Activated gamma-delta T cell treated with Interleukin-2 at 50 U/mL for 16 hours (primary cell): ENCODE measurements around the gene ADGRG3.
"Not testable (repeated sequence)": the region's sequence is repeated elsewhere in the genome, so short reads cannot be mapped to it uniquely, and the experiment has no call there.

Experiments used
- DNase-seq: peaks from one replicate; pipeline ENCODE4 v3.0.0-alpha.2; 2020

The ADGRG3 gene

DNA sequence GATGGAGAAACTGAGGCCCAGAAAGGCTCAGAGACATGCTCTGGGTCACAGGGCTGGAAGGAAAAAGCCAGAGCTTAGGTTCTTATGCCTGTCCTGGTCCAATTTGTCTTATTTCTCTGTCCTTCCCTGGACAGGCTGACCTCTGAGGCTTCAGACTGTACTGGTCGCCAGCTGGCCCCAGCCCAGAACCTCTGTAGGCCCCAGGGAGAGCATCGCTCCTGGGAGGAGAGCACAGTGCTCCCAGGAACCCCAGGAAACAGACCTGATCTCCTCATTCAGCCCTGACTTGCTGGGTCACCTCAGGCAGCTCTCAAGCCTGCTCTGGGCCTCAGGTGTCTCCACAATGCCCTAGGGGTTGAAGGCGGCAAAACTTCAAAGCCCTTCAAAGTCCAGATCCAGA is 31.4 kb downstream of the ADGRG3 start:
- DNase-seq: no peak

DNA sequence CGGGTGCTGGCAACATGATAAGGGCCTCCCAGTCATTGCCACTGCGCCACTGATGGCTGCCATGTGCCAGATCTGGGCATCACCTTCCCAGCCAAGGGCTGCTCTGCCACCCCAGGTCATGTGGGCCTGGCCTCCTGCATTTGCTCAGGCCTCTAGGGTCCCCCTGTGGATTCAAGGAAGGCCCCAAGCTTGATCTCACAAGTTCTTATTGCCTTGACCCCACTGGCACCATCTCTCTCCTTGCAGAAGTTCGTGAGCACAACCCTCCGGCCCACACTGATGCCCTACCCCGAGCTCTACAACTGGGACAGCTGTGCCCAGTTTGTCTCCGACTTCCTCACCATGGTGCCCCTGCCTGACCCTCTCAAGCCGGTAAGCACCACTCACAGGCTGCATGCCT is 31.8 kb downstream of the ADGRG3 start:
- no peak for DNase-seq

DNA sequence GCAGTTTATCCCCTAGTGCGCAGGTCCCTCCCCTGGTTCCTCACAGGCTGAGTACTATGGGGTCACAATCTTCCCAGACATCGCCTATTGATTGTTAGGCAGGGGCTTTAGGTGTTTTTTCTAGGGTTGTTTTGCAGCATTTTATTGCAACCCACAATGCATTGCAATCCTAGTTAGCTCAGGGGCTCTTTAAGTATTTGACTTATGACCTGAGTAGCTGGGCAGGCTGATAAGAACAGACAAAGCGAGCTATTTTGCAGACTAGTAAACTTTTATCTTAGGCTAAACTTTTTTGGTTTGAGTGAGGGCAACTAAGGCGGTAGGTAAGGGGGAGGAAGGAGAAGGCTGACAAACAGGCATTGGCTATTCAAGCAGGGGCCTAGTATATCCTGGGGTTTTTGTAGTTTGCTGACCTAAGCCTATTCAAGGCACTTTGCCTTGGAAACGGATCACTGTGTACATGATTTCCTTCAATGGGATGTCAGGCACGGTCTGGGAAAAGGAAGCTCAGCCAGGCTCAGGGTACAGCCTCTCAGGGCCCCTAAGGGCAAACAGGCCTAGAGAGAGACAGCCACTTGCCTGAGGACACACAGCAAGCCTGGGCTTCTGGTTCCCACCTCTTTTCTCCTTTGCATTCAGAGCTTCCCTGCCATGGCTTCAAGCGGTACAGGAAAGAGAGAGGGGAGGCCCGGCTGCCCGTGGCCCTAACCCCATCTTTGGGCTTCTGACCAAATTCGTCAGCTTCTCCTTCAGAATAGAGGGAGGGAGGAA is 32.9 kb downstream of the ADGRG3 start:
- no peak for DNase-seq

DNA sequence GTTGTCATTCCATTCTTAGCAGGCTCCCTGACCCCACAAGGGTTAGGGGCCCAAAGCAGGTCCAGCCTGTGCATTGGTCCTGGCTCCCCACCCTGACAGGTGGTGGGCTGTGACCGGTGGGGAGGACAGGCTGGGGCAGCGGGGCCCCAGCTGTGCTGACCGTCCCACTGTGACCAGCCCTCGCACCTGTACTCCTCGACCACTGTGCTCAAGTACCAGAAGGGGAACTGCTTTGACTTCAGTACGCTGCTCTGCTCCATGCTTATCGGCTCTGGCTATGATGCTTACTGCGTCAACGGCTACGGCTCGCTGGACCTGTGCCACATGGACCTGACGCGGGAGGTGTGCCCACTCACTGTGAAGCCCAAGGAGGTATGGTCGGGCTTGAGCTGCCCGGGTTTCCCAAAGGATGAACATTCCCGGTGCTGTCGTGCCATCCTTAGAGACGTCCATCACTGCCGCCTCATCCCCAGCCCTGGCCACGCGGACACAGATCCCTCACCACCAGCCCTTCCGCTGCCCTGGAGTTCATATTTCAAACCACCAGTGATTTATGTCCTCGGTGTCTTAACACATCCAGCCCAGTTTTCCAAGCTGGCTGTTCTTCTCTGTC is 33.8 kb downstream of the ADGRG3 start:
- DNase-seq: no peak

DNA sequence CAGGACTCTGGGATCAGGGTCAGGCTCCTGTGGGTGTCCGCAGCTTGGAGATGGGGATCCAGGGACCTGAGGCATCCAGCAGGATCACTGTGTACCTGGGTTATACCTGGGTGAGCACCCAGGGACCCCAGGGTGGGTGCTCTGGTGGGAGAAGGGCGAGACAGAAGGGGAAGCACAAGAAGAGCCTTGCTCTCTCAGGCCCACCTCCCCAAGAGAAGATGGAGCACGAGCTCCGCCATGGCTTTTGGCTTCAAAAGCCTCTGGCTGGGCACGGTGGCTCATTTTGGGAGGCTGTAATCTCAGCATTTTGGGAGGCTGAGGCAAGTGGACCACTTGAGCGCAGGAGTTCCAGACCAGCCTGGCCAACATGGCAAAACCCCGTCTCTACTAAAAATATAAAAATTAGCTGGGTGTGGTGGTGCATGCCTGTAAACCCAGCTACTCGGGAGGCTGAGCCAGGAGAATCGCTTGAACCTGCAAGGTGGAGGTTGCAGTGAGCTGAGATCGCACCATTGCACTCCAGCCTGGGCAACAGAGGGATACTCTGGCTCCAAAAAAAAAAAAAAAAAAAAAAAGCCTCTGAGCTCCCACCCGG is 35.4 kb downstream of the ADGRG3 start:
- DNase-seq: no peak

DNA sequence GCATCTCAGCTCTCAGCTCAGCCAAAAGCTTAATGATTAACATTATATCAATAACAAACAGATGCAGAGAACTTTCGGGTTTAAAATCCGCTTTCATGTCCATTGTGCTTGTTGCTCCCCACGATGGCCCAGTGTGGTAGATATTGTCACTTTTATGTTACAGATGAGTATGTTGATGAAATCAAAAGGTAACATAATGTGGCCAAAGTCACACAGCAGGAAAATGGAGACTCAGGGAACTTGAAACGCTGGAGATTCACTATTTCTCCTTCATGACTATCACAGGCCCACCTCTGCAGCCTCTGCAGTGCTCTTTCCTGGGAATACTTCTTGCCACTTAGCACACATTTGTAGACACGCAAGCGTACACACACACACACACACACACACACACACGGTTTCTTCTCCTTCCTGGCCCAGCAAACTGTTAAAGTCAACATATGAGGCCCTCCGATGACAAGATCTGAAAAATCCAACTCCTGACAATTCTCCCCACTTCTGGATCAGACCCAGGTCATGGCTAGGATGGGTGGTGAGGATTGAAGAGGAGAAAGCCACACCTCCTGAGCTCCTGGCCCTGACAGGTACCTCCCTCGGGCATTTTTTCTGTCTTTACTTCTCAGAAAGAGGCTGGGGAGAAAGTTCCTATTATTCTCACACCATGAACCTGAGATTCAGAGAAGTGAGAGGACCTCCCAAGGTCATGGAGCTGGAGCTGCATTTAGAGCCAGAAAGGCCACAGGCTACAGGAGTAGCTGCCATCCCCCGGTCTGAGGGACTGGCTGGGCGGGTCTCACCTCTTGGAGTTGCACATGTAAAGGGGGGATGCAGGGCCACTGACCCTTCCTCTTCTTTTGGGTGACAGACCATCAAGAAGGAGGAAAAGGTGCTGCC is 36.2 kb downstream of the ADGRG3 start:
- DNase-seq: no peak

DNA sequence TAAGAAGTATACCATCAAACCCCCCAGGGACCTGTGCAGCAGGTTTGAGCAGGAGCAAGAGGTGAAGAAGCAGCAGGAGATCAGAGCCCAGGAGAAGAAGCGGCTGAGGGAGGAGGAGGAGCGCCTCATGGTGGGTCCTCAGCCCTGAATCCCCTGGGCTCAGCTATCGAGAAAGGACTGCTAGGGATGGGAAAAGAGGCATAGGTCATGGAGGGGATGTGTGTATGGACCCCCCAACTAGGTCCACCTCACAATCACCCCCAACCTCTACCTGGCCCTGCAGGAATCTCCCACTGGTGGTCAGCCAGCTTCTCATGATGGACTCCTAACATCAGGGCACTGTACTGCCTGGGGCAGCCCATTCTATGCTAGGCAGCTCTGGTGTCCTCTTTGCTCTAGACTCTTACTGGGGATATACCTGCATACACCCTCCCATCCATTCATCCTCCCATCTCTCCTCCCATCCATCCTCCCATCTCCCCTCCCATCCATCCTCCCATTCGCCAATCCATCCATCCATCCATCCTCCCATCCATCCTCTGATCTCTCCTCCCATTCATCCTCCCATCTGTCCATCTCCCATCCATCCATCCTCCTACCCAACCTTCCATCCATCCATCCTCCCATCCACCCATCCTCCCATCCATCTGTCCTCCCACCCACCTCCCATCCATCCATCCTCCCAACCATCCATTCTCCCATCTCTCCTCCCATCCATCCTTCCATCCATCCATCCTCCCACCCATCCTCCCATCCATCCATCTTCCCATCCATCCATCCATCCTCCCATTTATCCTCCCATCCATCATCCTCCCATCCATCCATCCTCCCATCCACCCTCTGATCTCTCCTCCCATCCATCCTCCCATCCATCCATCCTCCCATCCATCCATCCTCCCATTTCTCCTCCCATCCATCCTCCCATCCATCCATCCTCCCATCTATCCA is 37.1 kb downstream of the ADGRG3 start:
- DNase-seq: no peak

DNA sequence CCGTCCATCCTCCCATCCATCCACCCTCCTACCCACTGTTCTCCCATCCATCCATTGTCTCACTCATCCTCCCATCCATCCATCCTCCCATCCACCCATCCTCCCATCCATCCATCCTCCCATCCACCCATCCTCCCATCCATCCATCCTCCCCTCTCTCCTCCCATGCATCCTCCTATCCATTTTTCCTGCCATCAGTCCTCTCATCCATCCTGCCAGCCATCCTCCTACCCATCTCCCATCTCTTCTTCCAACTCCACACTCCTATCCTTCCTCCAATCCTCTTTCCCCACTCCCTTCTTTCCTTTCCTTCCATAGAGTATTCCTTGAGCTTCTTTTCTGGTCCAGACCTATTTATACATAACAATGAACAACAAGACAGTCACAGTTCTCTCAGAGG is 38.6 kb downstream of the ADGRG3 start:
- no peak for DNase-seq

DNA sequence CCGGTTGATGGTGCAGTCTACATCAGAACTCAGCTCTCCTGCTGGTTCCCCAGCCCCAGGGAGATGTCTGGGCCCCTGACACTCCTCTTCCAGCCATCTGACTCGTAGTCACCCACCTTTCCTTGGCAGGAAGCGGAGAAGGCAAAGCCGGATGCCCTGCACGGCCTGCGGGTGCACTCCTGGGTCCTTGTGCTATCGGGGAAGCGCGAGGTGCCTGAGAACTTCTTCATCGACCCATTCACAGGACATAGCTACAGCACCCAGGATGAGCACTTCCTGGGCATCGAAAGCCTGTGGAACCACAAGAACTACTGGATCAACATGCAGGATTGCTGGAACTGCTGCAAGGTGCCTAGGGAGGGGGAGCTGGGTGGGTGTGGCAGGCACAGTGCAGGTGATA is 39.2 kb downstream of the ADGRG3 start:
- DNase-seq: no peak

DNA sequence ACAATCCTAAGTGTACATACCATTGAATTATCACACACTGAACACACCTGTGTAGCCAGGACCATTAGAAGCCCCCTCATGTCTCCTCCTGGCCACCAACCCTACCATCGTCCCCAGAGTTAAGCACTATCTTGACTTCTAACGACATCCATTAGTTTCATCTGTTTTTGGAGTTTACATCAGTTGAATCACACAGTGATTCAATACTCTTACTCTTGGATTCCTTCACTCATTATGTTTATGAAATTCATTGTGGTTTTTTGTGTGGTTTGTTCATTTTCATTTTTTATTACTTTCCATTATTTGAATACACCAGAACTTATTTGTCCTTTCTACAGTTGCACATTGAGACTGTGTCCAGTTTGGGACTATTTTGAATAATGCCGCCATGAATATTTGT is 40.1 kb downstream of the ADGRG3 start:
- no peak for DNase-seq

DNA sequence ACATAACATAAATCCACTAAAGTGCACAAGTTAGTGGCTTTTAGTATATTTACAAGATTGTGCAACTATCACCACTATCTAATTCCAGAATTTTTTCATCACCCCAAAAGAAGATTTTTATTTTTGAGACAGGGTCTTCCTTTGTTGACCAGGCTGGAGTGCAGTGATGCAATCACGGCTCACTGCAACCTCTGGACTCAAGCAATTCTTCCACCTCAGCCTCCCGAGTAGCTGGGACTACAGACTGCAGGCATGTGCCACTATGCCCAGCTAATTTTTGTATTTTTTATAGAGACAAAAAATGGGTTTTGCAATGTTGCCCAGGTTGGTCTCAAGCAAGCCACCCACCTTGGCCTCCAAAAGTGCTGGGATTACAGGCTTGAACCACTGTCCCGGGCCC is 41.6 kb downstream of the ADGRG3 start:
- DNase-seq: no peak

DNA sequence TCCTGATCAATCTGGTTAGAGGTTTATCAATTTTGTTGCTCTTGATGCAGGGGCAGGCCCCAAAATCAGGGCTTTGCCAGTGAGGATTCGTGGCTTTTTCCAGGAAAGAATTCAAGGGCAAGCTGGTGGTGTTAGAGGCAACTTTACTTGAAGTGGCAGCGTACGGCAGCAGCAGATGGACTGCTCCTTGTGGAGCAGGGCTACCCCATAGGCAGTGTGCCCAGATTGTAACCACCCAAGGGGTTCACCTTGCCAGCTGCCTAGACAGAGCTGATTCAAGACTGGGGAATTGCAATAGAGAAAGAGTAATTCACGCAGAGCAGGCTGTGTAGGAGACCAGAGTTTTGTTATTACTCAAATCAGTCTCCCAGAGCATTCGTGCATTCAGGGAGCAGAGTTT is 43.2 kb downstream of the ADGRG3 start:
- DNase-seq: no peak

DNA sequence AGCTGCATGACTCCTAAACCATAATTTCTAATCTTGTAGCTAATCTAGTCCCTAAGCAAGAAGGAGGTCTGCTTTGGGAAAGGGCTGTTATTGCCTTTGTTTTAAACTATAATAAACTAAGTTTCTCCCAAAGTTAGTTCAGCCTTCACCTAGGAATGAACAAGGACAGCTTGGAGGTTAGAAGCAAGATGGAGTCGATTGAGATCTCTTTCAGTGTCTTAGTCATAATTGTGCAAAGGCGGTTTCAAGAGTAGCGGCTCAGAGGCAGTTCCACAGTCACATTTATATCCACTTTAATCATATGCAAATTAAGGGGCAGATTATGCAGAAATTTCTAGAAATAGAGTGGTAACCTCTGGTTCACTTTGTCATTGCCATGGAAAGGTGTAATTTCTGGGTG is 43.9 kb downstream of the ADGRG3 start:
- DNase-seq: no peak

DNA sequence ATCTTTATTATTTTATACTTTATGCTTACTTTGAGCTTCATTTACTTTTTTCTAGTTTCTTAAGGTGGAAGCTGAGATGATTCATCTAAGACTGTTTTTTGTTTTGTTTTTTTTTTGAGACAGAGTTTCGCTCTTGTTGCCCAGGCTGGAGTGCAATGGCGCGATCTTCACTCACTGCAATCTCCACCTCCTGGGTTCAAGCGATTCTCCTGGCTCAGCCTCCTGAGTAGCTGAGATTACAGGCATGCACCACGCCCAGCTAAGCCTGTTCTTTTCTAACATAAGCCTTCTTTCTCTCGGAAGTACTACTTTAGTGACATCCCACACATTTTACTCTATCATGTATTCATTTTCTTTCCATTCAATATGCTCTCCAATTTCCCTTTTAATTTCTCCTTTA is 44.5 kb downstream of the ADGRG3 start:
- not testable (repeated sequence) for DNase-seq

DNA sequence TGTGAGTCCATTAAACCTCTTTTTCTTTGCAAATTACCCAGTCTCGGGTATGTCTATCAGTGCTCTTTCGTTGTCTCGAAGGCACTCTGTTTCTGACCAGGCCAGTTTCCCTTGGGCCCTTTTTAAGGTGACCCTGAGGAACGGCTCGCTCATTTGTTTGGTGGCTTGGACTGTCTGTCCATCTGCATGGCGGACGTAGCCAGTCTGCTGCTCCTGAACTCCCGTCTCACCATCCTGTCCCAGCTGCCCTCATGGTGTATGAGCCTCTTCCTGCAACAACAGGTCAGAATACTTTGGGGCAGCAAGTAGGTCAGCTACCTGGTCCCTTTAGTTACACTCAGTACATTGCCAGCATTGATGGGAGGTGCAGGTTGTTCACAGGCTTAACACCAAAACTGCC is 45.5 kb downstream of the ADGRG3 start:
- DNase-seq: no peak

DNA sequence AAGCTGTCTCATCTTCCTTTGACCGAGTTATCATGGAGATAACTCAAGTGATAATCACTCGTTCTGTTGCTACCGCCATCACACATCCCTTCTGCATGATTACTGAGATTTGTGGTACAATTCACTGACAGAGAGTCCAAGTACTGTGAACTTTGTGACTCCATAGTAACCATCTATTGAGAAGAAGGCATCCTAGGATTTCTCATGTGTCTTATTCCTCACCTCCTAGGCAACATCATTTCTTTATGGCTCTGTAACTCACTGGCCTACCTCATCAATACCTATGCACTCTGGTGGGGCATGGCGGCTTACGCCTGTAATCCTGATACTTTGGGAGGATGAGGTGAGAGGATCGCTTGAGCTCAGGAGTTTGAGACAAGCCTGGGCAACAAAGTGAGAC is 45.9 kb downstream of the ADGRG3 start:
- DNase-seq: no peak

DNA sequence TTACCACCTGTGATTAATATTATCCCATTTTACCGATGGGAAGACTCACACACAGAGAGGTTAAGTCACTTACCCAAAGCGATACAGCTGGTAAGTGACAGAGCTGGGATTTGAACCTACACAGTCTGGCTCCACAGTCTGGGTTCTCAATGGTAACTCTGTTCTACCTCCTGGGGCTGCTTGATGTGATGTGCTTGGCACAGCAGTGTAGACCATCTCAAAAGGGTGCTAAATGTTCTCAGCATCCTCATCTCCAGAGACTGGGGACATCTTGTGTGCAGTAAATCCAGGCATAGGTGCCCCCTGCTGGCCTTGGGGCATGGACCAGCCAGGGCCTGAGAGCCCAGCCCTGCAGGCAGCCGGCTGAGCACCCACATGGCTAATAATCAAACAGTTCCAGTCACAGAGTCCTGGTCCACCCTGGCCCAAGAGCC is 52.1 kb downstream of the ADGRG3 start:
- DNase-seq: peak; percentile 40

DNA sequence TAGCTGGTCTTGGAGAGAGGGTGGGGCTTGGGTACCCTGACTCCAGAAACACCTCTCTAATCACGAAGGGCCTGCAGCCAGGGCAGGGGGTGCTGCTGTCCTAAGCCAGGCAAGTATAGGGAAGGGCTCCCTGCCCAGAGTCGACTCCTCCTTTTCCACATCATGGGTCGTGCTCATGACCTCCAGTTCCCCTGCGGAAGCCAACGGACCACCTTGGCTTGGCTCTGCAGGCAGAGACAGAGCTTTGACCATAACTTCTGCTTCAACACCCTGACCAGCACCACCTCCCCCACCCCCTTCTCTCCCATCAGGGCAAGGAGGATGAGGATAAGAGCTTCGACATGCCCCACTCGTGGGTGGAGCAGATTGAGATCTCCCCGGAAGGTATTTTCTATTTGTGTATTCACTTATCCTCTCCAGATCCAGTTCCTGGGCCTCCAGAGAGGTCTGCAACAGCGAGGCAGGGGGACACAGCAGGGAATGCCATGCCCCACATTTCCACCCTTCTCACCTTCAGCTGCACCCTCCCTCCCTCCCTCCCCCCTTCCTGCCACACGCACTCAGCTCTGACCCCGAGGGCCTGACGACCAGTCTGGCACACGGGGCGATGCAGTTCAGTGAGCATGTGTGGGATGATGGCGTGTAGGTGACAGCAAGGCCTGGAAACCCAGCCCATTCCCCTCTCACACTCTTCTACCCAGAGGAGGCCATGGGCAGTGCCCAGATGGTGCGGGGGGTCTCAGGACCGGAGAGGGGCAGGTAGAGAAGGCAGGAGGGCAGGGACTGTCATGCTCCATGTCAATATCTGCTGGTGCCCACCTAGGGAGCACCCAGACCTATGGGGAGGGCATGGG is 53.5 kb downstream of the ADGRG3 start:
- no peak for DNase-seq

DNA sequence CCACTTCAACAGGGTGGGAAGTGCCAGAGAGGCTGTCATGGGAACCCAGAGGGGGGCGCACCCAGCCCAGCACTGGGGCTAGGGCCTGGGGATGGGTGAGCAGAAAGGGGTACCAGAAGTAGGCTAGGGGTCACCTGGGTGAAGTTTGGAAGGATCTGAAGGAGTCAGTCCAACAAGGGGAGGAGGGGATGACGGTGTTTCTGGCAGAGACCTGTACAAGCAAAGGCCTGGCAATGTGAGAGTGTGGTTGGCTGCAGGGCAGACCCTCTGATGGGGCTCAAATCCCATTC is 54.0 kb downstream of the ADGRG3 start:
- no peak for DNase-seq

DNA sequence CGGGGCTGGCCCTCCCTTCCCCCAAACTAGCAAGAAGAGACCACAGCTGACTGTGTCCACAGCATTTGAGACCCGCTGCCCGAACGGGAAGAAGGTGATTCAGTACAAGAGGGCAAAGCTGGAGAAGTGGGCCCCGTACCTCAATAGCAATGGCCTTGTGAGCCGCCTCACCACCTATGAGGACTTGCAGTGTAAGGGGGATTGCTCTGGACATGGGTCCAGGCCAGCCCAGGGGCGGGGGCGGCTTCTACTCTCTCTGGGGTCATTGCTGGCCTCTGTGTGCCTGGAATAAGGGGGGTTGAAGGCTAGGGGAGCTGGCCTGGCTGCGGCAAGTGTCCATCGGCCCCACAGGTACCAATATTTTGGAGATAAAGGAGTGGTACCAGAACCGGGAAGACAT is 54.5 kb downstream of the ADGRG3 start:
- DNase-seq: no peak

DNA sequence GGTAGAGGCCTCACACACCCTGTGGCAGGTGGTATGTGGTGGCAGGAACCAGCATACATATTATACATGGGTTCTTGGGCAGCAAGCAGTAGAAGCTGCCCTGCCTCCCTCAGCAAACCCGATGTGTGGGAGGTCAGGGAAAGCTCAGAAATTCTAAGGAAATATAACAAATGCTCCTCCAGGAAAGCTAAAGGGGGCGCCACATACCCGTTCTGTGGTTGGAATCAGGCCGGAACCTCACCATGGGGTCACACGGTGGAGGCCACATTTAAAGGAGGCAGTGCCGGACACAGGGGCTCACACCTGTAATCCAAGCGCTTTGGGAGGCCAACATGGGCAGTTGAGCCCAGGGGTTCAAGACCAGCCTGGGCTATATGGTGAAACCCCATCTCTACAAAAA is 55.1 kb downstream of the ADGRG3 start:
- no peak for DNase-seq

DNA sequence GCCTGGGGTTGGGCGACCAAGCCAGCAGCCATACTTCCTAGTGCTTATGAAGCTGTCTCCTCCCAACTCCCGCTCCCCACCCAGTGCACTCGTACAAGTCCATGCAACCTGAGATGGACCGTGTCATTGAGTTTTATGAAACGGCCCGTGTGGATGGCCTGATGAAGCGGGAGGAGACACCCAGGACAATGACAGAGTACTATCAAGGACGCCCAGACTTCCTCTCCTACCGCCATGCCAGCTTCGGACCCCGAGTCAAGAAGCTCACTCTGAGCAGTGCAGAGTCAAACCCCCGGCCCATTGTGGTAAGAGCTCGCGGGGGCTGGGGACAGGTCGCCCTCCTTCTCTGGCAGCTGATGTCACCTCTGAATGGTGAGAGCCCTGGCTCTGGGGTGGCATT is 56.4 kb downstream of the ADGRG3 start:
- no peak for DNase-seq
